GM19397 (cell line): ENCODE measurements around the gene ZNF260.
"Not testable (repeated sequence)": the region's sequence is repeated elsewhere in the genome, so short reads cannot be mapped to it uniquely, and the experiment has no call there.

Experiments
- ATAC-seq: cut with Tn5 transposase; IDR thresholded peaks from one replicate; pipeline ENCODE4 v1.9.1; 2021; ENCODE audit warnings: mild to moderate bottlenecking, moderate library complexity; ENCODE audit not compliant: unreplicated experiment

ZNF260 gene

GRCh38 chr19:36490846-36491245 lies 37.2 kb downstream of the ZNF260 start:
- ATAC-seq = not testable (repeated sequence)

- ATAC-seq = peak; percentile 61
Observed at GRCh38 chr19:36489920-36490415, 38.1 kb downstream of the ZNF260 start.

GRCh38 chr19:36489118-36489919 lies 38.8 kb downstream of the ZNF260 start, which contains the start of gene ZNF566:
Gene ZNF566 (minus strand): TSS chr19:36489561. CDS start chr19:36476557, 13,004 bp downstream.
- ATAC-seq = peak; percentile 85

GRCh38 chr19:36488846-36489117 lies 39.3 kb downstream of the ZNF260 start:
- ATAC-seq = peak; percentile 5

- no peak for ATAC-seq
Observed at GRCh38 chr19:36488118-36488845, 39.8 kb downstream of the ZNF260 start.

- no peak for ATAC-seq
Observed at GRCh38 chr19:36483653-36484052, 44.4 kb downstream of the ZNF260 start.

- no peak for ATAC-seq
Observed at GRCh38 chr19:36482876-36483275, 45.2 kb downstream of the ZNF260 start.
